Esophagus muscularis mucosa (tissue), 4 donors: ENCODE data around the gene COL25A1. TPM values are rescaled to one million over a fixed set of nuclear protein-coding genes. Genes with fewer than 3 reads are reported as not detected.

Source experiments
- DNase-seq: peaks from one replicate; pipeline ENCODE4 v3.0.0-alpha.2; 2017; ENCODE audit errors: extremely low spot score
- H3K27ac ChIP-seq, 4 donors: fragments of 200-600 bp; sonication (generic); replicated peaks in 1 of 4; 1 replicate in 3 of 4; 2 replicates in 1 of 4; pipeline ENCODE4 v1.5.1; 2016 to 2019; ENCODE audit warnings: mild to moderate bottlenecking in 1 of 4
- H3K27me3 ChIP-seq, 4 donors: fragments of 200-600 bp; sonication (generic); one replicate each; pipeline versions ENCODE4 v1.5.1 to v1.6.0; 2016 to 2019
- H3K36me3 ChIP-seq, 4 donors: fragments of 200-600 bp; sonication (generic); one replicate each; pipeline ENCODE4 v1.5.1; 2016 to 2019
- H3K4me1 ChIP-seq, 4 donors: fragments of 200-600 bp; sonication (generic); one replicate each; pipeline ENCODE4 v1.5.1; 2016 to 2019
- H3K4me3 ChIP-seq, 4 donors: fragments of 200-600 bp; sonication (generic); 1 replicate in 2 of 4; 2 replicates in 2 of 4; pipeline ENCODE4 v1.5.1; 2016 to 2019; ENCODE audit warnings: mild to moderate bottlenecking in 4 of 4, moderate library complexity in 1 of 4
- H3K9me3 ChIP-seq, 4 donors: fragments of 200-600 bp; sonication (generic); 1 replicate in 3 of 4; 2 replicates in 1 of 4; pipeline ENCODE4 v1.5.1; 2016 to 2019
- CTCF ChIP-seq, 3 experiments: fragments of 200-600 bp in 2 of 3; fragments of 450-650 bp in 1 of 3; sonication (generic) in 2 of 3; IDR thresholded peaks; one replicate each; pipeline ENCODE4 v1.5.1; 2017 to 2019; ENCODE audit warnings: antibody characterized with exemption in 3 of 3, mild to moderate bottlenecking in 2 of 3, moderate library complexity in 1 of 3
- EP300 ChIP-seq: sonication (generic); formaldehyde crosslinking; IDR thresholded peaks from one replicate; pipeline ENCODE4 v1.6.1; 2017; ENCODE audit warnings: antibody characterized with exemption
- POLR2A ChIP-seq: fragments of 450-650 bp; IDR thresholded peaks from one replicate; pipeline ENCODE4 v1.6.1; 2017; ENCODE audit warnings: antibody characterized with exemption, moderate library complexity, mild to moderate bottlenecking, low read depth
- POLR2AphosphoS5 ChIP-seq, 2 donors: sonication (generic); formaldehyde crosslinking; IDR thresholded peaks; one replicate each; pipeline ENCODE4 v1.6.1; 2017; ENCODE audit warnings: antibody characterized with exemption in 2 of 2
- WGBS: methylation state at CpG from one replicate; pipeline ENCODE4 v1.1.5; 2018; 5-methylcytosine and 5-hydroxymethylcytosine counted together
- intact Hi-C: fragments of 100-400 bp; cut with DNase I; formaldehyde crosslinking; loops from one replicate; pipeline ENCODE4 v1.15.1; 2023
- total RNA-seq, 4 donors: library from RNA; depleted of rRNA; stranded (reverse); fragments of >200 nt; gene quantifications; one replicate each; pipeline versions ENCODE4 v1.1.0 to v1.2.1, GENCODE V29; 2016

Gene COL25A1
- total RNA-seq, 4 donors from 2014 or later: 1.0 to 3.7 (median 2.0) TPM

GRCh38 chr4:108890484-108890881 lies 412.0 kb downstream of the COL25A1 start:
- no peaks in the 10 kb centered on the region for H3K4me1 ChIP-seq
- no peak overlapping the region for H3K27ac ChIP-seq
- no peak for DNase-seq
- H3K9me3 ChIP-seq: no peaks in the 10 kb centered on the region
- no peaks in the 10 kb centered on the region for H3K27me3 ChIP-seq
- H3K36me3 ChIP-seq: no peaks in the 10 kb centered on the region
- intact Hi-C loops: no loop called here
- TF ChIP-seq CTCF (IDR thresholded peaks at IDR 0.05) (no peak), POLR2A (no peak), POLR2AphosphoS5 (IDR thresholded peaks at IDR 0.05) (no peak), EP300 (no peak)
- WGBS: 53% methylated on average over 2 of the region's 2 CpGs
- H3K4me3 ChIP-seq: no peak overlapping the region

- no peak for TF ChIP-seq CTCF (IDR thresholded peaks at IDR 0.05)
- no peak for TF ChIP-seq POLR2A
- TF ChIP-seq EP300: no peak
- TF ChIP-seq POLR2AphosphoS5 (IDR thresholded peaks at IDR 0.05): no peak
- no peaks in the 10 kb centered on the region for H3K36me3 ChIP-seq
Observed at GRCh38 chr4:108889696-108890483, 412.6 kb downstream of the COL25A1 start.

GRCh38 chr4:108888769-108889168 lies 413.7 kb downstream of the COL25A1 start:
- WGBS: 89% methylated on average over 1 of the region's 1 CpG
- Histone ChIP-seq H3K4me3 (no peak overlapping the region), H3K4me1 (no peaks in the 10 kb centered on the region), H3K27ac (no peak overlapping the region), H3K27me3 (no peaks in the 10 kb centered on the region), H3K9me3 (no peaks in the 10 kb centered on the region), H3K36me3 (no peaks in the 10 kb centered on the region)
- no peak for TF ChIP-seq POLR2A
- TF ChIP-seq EP300: no peak
- no peak for TF ChIP-seq CTCF (IDR thresholded peaks at IDR 0.05)
- no peak for TF ChIP-seq POLR2AphosphoS5 (IDR thresholded peaks at IDR 0.05)
- intact Hi-C loops: no loop called here
- DNase-seq: no peak

More at GRCh38 chr4:108889696-108890483, 412.6 kb downstream of the COL25A1 start:
- WGBS: 69% methylated on average over 8 of the region's 8 CpGs
- no peaks in the 10 kb centered on the region for H3K27me3 ChIP-seq
- no peaks in the 10 kb centered on the region for H3K4me1 ChIP-seq
- H3K27ac ChIP-seq: no peak overlapping the region
- H3K4me3 ChIP-seq: no peak overlapping the region
- no peak for DNase-seq
- intact Hi-C loops: no loop called here
- no peaks in the 10 kb centered on the region for H3K9me3 ChIP-seq

- intact Hi-C loops: no loop called here
- no peaks in the 10 kb centered on the region for H3K9me3 ChIP-seq
- WGBS: 50% methylated on average over 5 of the region's 5 CpGs
- DNase-seq: no peak
- no peaks in the 10 kb centered on the region for H3K27me3 ChIP-seq
- TF ChIP-seq EP300: no peak
- TF ChIP-seq CTCF (IDR thresholded peaks at IDR 0.05): no peak
- TF ChIP-seq POLR2A: no peak
- no peak for TF ChIP-seq POLR2AphosphoS5 (IDR thresholded peaks at IDR 0.05)
- no peaks in the 10 kb centered on the region for H3K4me1 ChIP-seq
- no peaks in the 10 kb centered on the region for H3K36me3 ChIP-seq
- no peak overlapping the region for H3K27ac ChIP-seq
- no peak overlapping the region for H3K4me3 ChIP-seq
Observed at GRCh38 chr4:108887034-108887433, 415.4 kb downstream of the COL25A1 start.

DNA sequence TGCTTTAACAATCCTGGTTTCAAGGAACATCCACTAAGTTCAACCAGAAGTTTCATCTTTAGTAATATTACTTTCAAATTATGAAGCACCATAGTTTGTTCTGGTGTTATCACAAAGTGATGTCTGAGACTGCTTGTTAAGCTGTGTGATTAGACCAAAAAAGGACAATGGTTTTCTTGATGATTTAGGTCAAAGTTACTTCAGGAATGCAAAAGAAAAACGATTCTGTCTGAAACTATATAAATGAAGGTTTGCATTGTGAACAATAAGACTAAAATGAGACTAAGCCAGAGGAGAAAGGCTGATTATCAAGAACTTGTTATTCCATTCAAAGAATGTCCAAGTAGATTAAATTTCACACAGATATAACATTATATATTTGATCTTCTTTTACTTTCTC lies 417.2 kb downstream of the COL25A1 start:
- no peaks in the 10 kb centered on the region for H3K4me1 ChIP-seq
- TF ChIP-seq POLR2AphosphoS5 (IDR thresholded peaks at IDR 0.05) (no peak), CTCF (IDR thresholded peaks at IDR 0.05) (no peak), EP300 (no peak), POLR2A (no peak)
- H3K36me3 ChIP-seq: no peaks in the 10 kb centered on the region
- 15% methylated on average over 1 of the region's 1 CpG for WGBS
- no peak for DNase-seq
- no peaks in the 10 kb centered on the region for H3K27me3 ChIP-seq
- intact Hi-C loops: no loop called here
- H3K27ac ChIP-seq: no peak overlapping the region
- H3K9me3 ChIP-seq: no peaks in the 10 kb centered on the region
- no peak overlapping the region for H3K4me3 ChIP-seq
